OCI-LY3 (cell line): ENCODE results near the gene VRK2.

Experiments
- CTCF ChIP-seq: fragments of 200-600, 300-600 bp; sonication (generic); IDR thresholded peaks from 2 replicates; pipeline ENCODE4 v1.5.1; 2014; ENCODE audit warnings: antibody characterized with exemption, low read length, low read depth
- EZH2phosphoT487 ChIP-seq: fragments of 200-600 bp; shearing (Covaris generic); IDR thresholded peaks from 2 replicates; pipeline ENCODE4 v1.6.1; 2018; ENCODE audit warnings: antibody characterized with exemption, mixed run types, low read depth

GRCh38 chr2:58182527-58182926, 135.9 kb downstream of the VRK2 start:
- TF ChIP-seq CTCF (no peak), EZH2phosphoT487 (no peak)
